ENCODE measurements around the gene FARSB.

DNA sequence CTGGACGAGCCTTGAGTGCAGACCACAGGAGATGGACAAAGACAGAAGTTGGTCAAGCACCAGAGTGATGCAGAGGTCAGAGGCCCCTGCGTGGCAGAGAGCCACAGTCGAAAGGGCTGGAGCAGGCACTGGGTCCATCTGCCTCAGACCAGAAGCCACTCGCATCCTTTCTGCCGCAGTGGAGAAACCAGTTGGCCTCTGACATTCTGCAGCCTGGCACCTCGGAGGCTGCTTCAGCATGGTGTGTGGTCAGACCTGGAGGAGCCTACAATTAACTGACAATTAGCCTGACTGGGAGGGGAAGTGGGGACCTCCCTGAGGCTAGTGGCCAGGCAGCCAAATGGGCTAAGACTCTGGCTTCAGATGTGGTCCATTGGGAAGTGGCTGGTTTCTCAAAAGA, 120.4 kb downstream of the FARSB start:
- TF ChIP-seq, protein P1, sequence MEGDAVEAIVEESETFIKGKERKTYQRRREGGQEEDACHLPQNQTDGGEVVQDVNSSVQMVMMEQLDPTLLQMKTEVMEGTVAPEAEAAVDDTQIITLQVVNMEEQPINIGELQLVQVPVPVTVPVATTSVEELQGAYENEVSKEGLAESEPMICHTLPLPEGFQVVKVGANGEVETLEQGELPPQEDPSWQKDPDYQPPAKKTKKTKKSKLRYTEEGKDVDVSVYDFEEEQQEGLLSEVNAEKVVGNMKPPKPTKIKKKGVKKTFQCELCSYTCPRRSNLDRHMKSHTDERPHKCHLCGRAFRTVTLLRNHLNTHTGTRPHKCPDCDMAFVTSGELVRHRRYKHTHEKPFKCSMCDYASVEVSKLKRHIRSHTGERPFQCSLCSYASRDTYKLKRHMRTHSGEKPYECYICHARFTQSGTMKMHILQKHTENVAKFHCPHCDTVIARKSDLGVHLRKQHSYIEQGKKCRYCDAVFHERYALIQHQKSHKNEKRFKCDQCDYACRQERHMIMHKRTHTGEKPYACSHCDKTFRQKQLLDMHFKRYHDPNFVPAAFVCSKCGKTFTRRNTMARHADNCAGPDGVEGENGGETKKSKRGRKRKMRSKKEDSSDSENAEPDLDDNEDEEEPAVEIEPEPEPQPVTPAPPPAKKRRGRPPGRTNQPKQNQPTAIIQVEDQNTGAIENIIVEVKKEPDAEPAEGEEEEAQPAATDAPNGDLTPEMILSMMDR (conservative IDR thresholded peaks at IDR 0.05 in 1 of 2, IDR thresholded peaks at IDR 0.05 in 1 of 2; ENCODE audit: low read depth in 1 of 2, low read length in 2 of 2), result no peak
- TF ChIP-seq EZH2 (IDR thresholded peaks at IDR 0.05; ENCODE audit: low read length, missing control alignments), result no peak

All from fibroblast of lung (primary cell).